ENCODE measurements around the gene CACNA1A.
A peak's percentile ranks its signal among the peaks of the same experiment; 100 is the strongest.
"Not testable (repeated sequence)": the region's sequence is repeated elsewhere in the genome, so short reads cannot be mapped to it uniquely, and the experiment has no call there.

Gene CACNA1A

GRCh38 chr19:13198634-13199033, 307.6 kb downstream of the CACNA1A start:
- DNase-seq (ENCODE audit: low read depth), result no peak

GRCh38 chr19:13195678-13196077, 310.6 kb downstream of the CACNA1A start:
- no peak for DNase-seq (ENCODE audit: low read depth)

- DNase-seq (ENCODE audit: low read depth), result no peak
Measured at GRCh38 chr19:13190781-13191540, 315.3 kb downstream of the CACNA1A start.

GRCh38 chr19:13189600-13189999, 316.7 kb downstream of the CACNA1A start:
- no peak for DNase-seq (ENCODE audit: low read depth)

- no peak for DNase-seq (ENCODE audit: low read depth)
Measured at GRCh38 chr19:13187419-13187818, 318.9 kb downstream of the CACNA1A start.

GRCh38 chr19:13186688-13187087, 319.6 kb downstream of the CACNA1A start:
- not testable (repeated sequence) for DNase-seq (ENCODE audit: low read depth)

- DNase-seq (ENCODE audit: low read depth), result not testable (repeated sequence)
Measured at GRCh38 chr19:13185763-13186657, 320.3 kb downstream of the CACNA1A start.

- DNase-seq (ENCODE audit: low read depth), result not testable (repeated sequence)
Measured at GRCh38 chr19:13184926-13185325, 321.4 kb downstream of the CACNA1A start.

GRCh38 chr19:13181747-13182388, 324.4 kb downstream of the CACNA1A start:
- DNase-seq (ENCODE audit: low read depth), result peak; percentile 75

GRCh38 chr19:13178291-13178690, 328.0 kb downstream of the CACNA1A start:
- not testable (repeated sequence) for DNase-seq (ENCODE audit: low read depth)

GRCh38 chr19:13177584-13177983, 328.7 kb downstream of the CACNA1A start:
- not testable (repeated sequence) for DNase-seq (ENCODE audit: low read depth)

- DNase-seq (ENCODE audit: low read depth), result no peak
Measured at GRCh38 chr19:13176345-13176744, 329.9 kb downstream of the CACNA1A start.

- no peak for DNase-seq (ENCODE audit: low read depth)
Measured at GRCh38 chr19:13173139-13173737, 333.0 kb downstream of the CACNA1A start.

GRCh38 chr19:13172346-13173138, 333.7 kb downstream of the CACNA1A start:
- DNase-seq (ENCODE audit: low read depth), result no peak

- DNase-seq (ENCODE audit: low read depth), result no peak
Measured at GRCh38 chr19:13171146-13171545, 335.1 kb downstream of the CACNA1A start.

- no peak for DNase-seq (ENCODE audit: low read depth)
Measured at GRCh38 chr19:13169769-13170168, 336.5 kb downstream of the CACNA1A start.

- DNase-seq (ENCODE audit: low read depth), result not testable (repeated sequence)
Measured at GRCh38 chr19:13166151-13166550, 340.1 kb downstream of the CACNA1A start.

GRCh38 chr19:13165162-13165997, 340.9 kb downstream of the CACNA1A start:
- no peak for DNase-seq (ENCODE audit: low read depth)

GRCh38 chr19:13164343-13165161, 341.7 kb downstream of the CACNA1A start:
- DNase-seq (ENCODE audit: low read depth), result peak; percentile 70
